Measurements from ENCODE around the gene IL36RN.

Gene IL36RN

GRCh38 chr2:113039158-113039557, 19.8 kb upstream of the IL36RN start:
- no peak for DNase-seq
- in situ Hi-C loops (cut with HindIII; ENCODE audit: low pct_ligation_motif_present, low pct_unique_long_range_greater_than_20kb, low sequenced_read_pairs): no loop called here

- no peak for DNase-seq
- in situ Hi-C loops (cut with HindIII; ENCODE audit: low pct_ligation_motif_present, low pct_unique_long_range_greater_than_20kb, low sequenced_read_pairs): no loop called here
Measured at GRCh38 chr2:113039719-113040118, 19.3 kb upstream of the IL36RN start.

GRCh38 chr2:113041871-113042270, 17.1 kb upstream of the IL36RN start:
- in situ Hi-C loops (cut with HindIII; ENCODE audit: low pct_ligation_motif_present, low pct_unique_long_range_greater_than_20kb, low sequenced_read_pairs): no loop called here

GRCh38 chr2:113046465-113046864, 12.5 kb upstream of the IL36RN start:
- in situ Hi-C loops (cut with HindIII; ENCODE audit: low pct_ligation_motif_present, low pct_unique_long_range_greater_than_20kb, low sequenced_read_pairs): no loop called here
- DNase-seq: no peak

More at GRCh38 chr2:113041871-113042270, 17.1 kb upstream of the IL36RN start:
- no peak for DNase-seq

GRCh38 chr2:113050921-113051895, 7.8 kb upstream of the IL36RN start:
- in situ Hi-C loops (cut with HindIII; ENCODE audit: low pct_ligation_motif_present, low pct_unique_long_range_greater_than_20kb, low sequenced_read_pairs): no loop called here
- no peak for DNase-seq

GRCh38 chr2:113052396-113052917, 6.5 kb upstream of the IL36RN start, which contains the start of gene IL36B:
TSS of gene IL36B (minus strand) at chr2:113052867.
- in situ Hi-C loops (cut with HindIII; ENCODE audit: low pct_ligation_motif_present, low pct_unique_long_range_greater_than_20kb, low sequenced_read_pairs): no loop called here

GRCh38 chr2:113053666-113054065, 5.3 kb upstream of the IL36RN start:
- in situ Hi-C loops (cut with HindIII; ENCODE audit: low pct_ligation_motif_present, low pct_unique_long_range_greater_than_20kb, low sequenced_read_pairs): no loop called here
- DNase-seq: no peak

More at GRCh38 chr2:113052396-113052917, 6.5 kb upstream of the IL36RN start, which contains the start of gene IL36B:
- DNase-seq: no peak

GRCh38 chr2:113054066-113054465, 4.9 kb upstream of the IL36RN start:
- no peak for DNase-seq

GRCh38 chr2:113056521-113056920, 2.5 kb upstream of the IL36RN start:
- in situ Hi-C loops (cut with HindIII; ENCODE audit: low pct_ligation_motif_present, low pct_unique_long_range_greater_than_20kb, low sequenced_read_pairs): no loop called here
- no peak for DNase-seq

More at GRCh38 chr2:113054066-113054465, 4.9 kb upstream of the IL36RN start:
- in situ Hi-C loops (cut with HindIII; ENCODE audit: low pct_ligation_motif_present, low pct_unique_long_range_greater_than_20kb, low sequenced_read_pairs): no loop called here

- in situ Hi-C loops (cut with HindIII; ENCODE audit: low pct_ligation_motif_present, low pct_unique_long_range_greater_than_20kb, low sequenced_read_pairs): no loop called here
- DNase-seq: no peak
Measured at GRCh38 chr2:113057117-113057516, 1.9 kb upstream of the IL36RN start.

- in situ Hi-C loops (cut with HindIII; ENCODE audit: low pct_ligation_motif_present, low pct_unique_long_range_greater_than_20kb, low sequenced_read_pairs): no loop called here
- no peak for DNase-seq
Measured at GRCh38 chr2:113058411-113058994, 495 bp upstream of the IL36RN start.

GRCh38 chr2:113060396-113060795, 1.4 kb downstream of the IL36RN start:
- DNase-seq: no peak
- in situ Hi-C loops (cut with HindIII; ENCODE audit: low pct_ligation_motif_present, low pct_unique_long_range_greater_than_20kb, low sequenced_read_pairs): no loop called here

GRCh38 chr2:113060796-113061195, 1.8 kb downstream of the IL36RN start:
- no peak for DNase-seq
- in situ Hi-C loops (cut with HindIII; ENCODE audit: low pct_ligation_motif_present, low pct_unique_long_range_greater_than_20kb, low sequenced_read_pairs): no loop called here

- in situ Hi-C loops (cut with HindIII; ENCODE audit: low pct_ligation_motif_present, low pct_unique_long_range_greater_than_20kb, low sequenced_read_pairs): no loop called here
- DNase-seq: no peak
Measured at GRCh38 chr2:113061241-113061640, 2.2 kb downstream of the IL36RN start.

GRCh38 chr2:113061896-113062770, 3.1 kb downstream of the IL36RN start:
- no peak for DNase-seq
- in situ Hi-C loops (cut with HindIII; ENCODE audit: low pct_ligation_motif_present, low pct_unique_long_range_greater_than_20kb, low sequenced_read_pairs): no loop called here

GRCh38 chr2:113064281-113064680, 5.3 kb downstream of the IL36RN start:
- in situ Hi-C loops (cut with HindIII; ENCODE audit: low pct_ligation_motif_present, low pct_unique_long_range_greater_than_20kb, low sequenced_read_pairs): no loop called here
- DNase-seq: no peak

- DNase-seq: no peak
- in situ Hi-C loops (cut with HindIII; ENCODE audit: low pct_ligation_motif_present, low pct_unique_long_range_greater_than_20kb, low sequenced_read_pairs): no loop called here
Measured at GRCh38 chr2:113064898-113065297, 5.9 kb downstream of the IL36RN start.

GRCh38 chr2:113067681-113068080, 8.7 kb downstream of the IL36RN start, which contains the start of gene IL1F10:
TSS of gene IL1F10 (plus strand) at chr2:113067970. CDS start at chr2:113072739, 4,769 bp downstream.
- no peak for DNase-seq
- in situ Hi-C loops (cut with HindIII; ENCODE audit: low pct_ligation_motif_present, low pct_unique_long_range_greater_than_20kb, low sequenced_read_pairs): no loop called here
